GM19238 (cell line): ENCODE results near the gene DEPDC4.
"Not testable (repeated sequence)": the region's sequence is repeated elsewhere in the genome, so short reads cannot be mapped to it uniquely, and the experiment has no call there.

Source experiments
- DNase-seq: peaks from one replicate; pipeline ENCODE4 v3.0.0; 2011; ENCODE audit warnings: low spot score; ENCODE audit not compliant: insufficient read length

Gene DEPDC4

DNA sequence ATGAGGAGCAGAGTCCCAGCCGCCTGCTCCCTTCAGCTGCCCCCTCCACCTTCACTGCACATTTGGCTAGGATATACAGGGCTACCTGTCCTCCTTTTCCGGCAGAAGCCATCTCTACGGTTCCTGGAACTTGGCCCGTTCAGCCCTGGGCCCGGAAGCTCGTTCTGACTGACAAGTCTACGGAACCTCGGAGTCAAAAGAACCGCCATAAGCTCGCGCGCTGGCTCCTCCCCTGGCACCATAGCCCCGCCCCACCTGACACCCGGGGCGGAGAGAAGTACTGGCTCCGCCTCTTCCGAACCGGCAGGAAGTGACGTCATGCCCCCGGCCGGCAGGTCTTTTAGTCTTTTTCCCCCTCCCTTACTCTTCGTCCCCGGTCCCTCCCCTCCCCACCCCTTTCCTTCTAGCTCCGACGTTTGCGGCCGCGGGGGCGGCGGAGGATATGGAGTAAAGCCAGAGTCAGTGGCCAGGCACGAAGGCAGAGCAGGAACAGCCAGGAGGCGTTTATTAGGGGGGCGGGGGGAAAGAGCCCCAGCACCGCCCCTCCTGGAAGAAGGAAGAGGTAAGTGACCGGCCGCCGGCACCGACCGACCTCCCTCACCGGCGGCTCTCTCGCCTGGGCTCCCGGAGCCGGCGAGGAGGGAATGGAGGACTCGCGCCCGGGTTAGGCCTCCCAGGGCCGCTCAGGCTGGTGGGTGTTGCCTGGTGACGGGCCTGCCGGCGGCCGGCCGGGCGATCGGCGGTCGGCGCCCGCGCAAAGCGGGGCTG lies at the start of gene DEPDC4, which contains the start of gene SCYL2:
DEPDC4 (minus strand) TSS at position 245 of the 768 bp plus-strand sequence; CDS start at position 242, 3 bp downstream.
SCYL2 (plus strand) TSS at position 343 of the 768 bp plus-strand sequence. CDS start 15,794 bp downstream, outside the sequence.
- DNase-seq = peak; percentile 68

DNA sequence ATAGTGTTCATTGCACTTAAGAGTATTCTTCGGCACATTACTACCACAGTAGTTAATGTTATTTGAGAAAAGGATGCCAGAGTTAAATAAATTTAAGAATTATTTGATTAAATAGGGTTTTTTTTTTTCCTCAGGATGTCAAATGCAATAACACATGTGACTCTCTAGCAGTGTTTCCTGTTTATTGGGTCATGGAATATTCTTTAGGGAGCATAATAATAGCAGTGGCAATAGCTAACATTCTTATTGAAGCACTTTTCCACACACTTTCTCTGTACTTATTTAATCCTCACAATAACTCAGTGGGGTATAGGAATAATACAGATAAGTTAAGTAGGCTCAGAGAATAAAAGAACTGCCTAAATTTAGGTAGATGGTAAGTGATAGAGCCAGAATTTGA lies 44.4 kb upstream of the DEPDC4 start:
- DNase-seq = no peak

DNA sequence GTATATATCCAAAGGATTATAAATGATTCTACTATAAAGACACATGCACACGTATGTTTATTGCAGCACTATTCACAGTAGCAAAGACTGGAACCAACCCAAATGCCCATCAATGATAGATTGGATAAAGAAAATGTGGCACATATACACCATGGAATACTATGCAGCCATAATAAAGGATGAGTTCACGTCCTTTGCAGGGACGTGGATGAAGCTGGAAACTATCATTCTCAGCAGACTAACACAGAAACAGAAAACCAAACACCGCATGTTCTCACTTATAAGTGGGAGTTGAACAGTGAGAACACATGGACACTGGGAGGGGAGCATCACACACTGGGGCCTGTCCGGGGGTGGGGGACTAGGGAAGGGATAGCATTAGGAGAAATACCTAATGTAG lies 41.3 kb upstream of the DEPDC4 start:
- DNase-seq = not testable (repeated sequence)

DNA sequence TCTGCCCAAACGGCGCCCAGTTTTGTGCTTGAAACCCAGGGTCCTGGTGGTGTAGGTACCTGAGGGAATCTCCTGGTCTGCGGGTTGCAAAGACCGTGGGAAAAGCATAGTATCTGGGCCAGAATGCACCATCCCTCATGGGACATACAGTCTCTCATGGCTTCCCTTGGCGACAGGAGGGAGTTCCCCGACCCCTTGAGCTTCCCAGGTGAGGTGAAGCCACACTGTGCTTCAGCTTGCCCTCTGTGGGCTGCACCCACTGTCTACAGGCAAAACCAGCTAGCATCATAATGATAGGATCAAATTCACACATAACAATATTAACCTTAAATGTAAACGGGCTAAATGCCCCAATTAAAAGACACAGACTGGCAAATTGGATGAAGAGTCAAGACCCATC lies 37.5 kb upstream of the DEPDC4 start:
- not testable (repeated sequence) for DNase-seq

DNA sequence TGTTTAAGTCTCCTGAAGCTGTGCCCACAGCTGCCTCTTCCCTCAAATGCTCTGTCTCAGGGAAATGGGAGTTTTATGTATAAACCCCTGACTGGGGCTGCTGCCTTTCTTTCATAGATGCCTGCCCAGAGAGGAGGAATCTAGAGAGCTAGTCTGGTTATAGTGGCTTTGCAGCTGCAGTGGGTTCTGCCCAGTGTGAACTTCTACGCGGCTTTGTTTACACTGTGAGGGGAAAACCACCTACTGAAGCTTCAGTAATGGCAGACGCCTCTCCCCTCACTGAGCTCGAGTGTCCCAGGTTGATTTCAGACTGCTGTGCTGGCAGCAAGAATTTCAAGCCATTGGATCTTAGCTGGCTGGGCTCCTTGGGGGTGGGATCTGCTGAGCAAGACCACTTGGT lies 37.0 kb upstream of the DEPDC4 start:
- DNase-seq = no peak

DNA sequence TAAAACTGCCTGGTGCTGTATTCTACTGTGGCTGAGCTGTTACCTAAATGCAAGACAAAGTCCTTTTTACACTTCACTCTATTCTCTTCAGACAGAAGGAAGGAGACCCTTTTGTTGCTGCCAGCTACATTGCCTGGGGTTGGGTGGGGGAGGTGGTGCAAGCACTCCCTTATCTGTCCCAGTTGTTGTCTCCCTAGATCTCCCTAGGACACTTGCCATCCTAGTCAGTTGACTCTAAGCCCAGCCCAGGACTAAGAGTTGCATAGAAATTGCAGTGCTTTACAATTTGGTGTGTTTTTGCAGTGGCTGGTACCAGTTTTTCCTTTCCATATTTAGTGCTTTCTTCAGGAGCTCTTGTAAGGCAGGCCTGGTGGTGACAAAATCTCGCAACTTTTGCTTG lies 35.2 kb upstream of the DEPDC4 start:
- DNase-seq = no peak

DNA sequence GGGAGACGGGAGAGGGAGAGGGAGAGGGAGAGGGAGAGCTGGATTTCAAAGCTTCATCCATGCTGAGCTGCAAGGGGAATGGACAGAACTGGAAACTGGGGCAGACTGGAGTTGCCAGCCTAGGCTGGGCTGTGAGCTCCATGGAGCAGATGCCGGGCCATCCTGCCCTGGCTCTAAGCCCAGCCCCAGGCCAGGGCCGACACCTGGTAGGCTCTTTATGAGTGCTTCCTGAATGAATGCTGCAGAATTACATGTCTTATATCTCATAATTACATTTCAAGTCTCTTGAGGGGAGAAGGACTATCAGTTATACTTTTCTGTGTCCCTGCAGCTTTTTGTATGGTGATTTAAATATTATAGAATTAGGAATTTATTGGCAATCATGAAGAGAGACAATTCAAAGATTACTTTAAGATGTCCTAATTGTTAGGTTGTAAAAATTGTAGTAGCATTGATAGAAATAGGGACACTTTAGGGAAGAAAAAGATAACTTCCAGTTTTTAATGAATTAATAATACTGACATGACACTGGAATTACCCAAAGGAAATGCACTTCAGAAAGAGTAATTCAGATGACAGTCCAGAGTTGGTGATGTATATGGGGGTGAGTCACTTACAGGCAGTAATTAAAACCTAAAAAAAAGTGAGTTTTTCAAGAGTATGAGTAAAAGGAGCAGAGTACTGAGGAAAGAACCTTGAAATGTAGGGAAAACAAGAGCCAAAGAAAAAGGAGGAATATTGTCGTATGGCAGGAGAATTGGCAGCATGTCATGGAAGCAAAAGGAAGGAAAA lies 29.1 kb upstream of the DEPDC4 start:
- DNase-seq = no peak

DNA sequence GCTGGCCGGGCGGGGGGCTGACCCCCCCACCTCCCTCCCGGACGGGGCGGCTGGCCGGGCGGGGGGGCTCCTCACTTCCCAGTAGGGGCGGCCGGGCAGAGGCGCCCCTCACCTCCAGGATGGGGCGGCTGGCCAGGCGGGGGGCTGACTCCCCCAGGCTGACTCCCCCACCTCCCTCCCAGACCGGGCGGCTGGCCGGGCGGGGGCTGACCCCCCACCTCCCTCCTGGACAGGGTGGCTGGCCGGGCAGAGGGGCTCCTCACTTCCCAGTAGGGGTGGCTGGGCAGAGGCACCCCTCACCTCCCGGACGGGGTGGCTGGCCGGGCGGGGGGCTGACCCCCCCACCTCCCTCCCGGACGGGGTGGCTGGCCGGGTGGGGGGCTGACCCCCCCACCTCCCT lies 27.5 kb upstream of the DEPDC4 start:
- not testable (repeated sequence) for DNase-seq

DNA sequence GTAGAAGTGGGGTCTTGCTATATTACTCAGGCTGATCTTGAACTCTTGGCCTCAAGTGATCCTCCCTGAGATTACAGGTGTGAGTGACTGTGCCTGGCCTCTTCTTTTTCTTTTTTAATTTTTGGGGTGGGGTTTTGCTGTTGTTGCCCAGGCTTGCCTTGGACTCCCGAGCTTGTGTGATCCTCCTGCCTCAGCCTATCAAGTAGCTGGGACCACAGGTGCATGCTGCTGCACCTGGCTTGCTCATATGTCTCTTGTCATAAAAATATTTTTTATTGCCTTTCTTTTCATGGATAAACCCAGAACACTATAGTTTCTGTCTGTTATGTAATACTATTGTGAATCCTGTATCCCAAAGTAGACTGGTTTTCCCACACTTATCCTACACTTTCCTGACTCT lies 26.1 kb upstream of the DEPDC4 start:
- DNase-seq = no peak

DNA sequence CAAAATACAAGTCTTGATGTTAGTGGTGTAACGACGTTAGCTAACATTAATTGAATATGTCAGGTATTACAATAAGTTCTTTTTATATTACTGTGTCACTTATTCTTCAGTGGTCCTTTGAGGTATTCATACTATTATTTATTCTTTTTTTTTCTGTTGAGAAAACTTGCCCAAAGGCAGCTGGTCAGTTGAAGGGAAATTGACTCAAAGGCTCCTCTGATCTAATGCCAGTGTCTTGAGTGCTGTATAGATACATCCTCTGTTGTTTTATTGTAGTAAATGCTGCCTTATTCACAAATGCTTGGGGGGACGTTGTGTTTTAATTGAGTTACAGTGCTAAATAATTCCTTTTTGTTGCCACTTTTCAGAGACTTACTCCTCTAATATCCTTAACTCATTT lies 23.1 kb upstream of the DEPDC4 start:
- DNase-seq = no peak

DNA sequence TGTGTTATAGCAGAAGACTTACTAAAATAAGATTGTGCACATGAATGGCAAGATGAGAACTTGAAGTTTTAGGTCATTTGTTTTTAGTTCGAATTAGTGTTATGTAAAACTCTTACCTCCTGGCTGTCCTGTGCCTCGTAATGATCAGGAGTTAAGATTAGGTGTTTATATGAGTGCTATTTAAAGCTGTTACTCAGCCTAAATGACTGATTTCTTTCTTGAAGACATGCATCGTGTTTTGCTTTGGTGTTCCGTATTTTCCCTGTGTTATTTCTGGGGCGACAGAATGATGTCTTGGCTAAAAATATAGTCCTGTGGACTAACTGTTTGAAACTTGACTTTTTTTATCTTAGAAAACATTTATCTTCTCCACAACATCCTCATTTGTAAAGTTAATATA lies 22.2 kb upstream of the DEPDC4 start:
- no peak for DNase-seq

DNA sequence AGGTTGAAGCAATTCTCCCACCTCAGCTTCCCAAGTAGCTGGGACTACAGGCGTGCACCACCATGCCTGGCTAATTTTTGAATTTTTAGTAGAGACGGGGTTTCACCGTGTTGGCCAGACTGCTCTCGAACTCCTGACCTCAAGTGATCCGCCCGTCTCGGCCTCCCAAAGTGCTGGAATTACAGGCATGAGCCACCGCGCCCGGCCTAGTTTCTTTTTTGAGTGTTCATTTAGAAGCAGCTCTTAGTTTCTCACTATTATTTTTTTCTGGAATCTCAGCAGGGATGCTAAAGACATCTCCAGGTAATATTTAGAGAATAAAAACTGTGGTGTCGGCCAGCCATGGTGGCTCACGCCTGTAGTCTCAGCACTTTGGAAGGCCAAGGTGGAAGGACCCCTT lies 17.7 kb upstream of the DEPDC4 start:
- not testable (repeated sequence) for DNase-seq

DNA sequence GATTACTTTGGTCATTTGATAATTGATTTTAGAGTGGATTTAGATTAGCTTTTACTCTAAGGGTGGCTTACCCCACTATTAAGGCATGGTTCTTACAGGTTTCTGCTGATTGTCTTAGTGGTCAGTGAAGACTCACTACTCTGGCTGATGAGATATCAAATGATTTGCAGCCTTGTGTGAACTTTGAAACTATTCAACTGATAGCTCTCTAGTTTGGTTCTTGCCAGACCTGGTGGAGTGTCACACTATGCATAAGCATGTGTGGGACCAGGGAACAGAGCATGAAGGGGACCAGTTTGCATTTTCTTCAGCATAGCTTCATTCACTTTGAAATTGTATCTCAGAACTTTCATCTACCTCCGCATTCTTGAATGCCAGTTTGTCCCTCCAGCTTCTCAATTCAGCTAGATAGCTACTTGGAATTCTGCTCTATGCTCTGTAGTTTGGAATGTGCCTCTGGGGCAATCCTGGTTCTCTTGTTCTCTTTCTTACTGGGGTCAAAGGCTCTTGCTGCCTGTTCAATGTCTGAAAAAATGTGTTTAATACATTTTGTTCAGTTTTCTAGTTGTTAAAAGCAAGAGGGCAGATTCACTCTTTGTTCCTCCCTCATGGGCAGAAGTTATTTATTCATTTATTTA lies 12.8 kb upstream of the DEPDC4 start:
- no peak for DNase-seq

DNA sequence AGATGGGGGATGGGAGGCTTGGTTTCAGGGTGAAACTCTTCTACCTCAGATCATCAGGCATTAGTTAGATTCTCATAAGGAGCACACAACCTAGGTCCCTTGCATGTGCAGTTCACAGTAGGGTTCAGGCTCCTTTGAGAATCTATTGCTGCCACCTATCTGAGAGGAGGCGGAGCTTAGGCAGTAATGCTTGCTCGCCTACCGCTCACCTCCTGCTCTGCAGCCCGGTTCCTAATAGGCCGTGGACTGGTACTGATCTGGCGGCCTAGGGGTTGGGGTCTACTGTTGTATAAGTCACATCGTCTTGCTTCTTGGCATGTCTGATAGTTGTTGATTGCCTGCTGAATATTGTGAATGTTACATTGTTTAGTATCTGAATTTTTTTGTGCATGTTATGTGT lies 12.3 kb upstream of the DEPDC4 start:
- no peak for DNase-seq

DNA sequence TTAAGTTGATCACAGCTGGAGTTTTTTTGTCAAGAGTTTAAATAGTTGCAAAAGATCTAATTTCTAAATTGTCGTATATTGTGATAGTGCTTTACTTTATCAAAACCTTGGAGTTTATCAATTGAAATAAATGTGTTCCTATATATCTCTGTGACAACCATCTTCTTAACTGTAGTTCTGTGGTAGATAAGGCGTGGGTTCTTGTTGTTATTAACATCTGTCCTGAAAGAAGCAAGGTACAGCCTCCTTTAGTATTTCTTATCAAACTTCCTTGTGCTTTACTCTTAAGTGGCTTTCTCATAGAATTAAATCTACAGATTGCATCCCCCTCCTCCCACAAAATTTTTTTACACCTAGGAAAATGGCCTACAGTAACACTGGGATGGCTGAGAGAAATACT lies 7.4 kb upstream of the DEPDC4 start:
- DNase-seq = no peak

DNA sequence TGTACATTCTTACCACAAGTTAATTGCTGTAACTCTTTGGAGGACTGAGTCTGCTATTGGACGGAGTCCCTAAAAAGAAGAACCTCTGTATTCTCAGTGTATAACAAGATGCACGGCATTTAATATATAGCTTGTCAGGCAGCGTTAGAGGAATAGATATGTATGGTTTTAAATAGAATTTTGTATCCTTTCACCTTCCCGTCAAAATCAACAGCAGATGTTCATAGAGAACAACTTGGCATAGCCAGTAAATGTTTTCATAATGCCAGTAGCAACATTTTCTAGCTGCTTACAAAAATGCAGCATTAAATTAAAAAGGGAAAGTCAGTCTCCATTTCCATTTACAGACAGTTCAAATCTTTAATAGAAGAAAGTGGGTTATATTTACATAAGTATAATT lies 6.9 kb upstream of the DEPDC4 start:
- DNase-seq = no peak

DNA sequence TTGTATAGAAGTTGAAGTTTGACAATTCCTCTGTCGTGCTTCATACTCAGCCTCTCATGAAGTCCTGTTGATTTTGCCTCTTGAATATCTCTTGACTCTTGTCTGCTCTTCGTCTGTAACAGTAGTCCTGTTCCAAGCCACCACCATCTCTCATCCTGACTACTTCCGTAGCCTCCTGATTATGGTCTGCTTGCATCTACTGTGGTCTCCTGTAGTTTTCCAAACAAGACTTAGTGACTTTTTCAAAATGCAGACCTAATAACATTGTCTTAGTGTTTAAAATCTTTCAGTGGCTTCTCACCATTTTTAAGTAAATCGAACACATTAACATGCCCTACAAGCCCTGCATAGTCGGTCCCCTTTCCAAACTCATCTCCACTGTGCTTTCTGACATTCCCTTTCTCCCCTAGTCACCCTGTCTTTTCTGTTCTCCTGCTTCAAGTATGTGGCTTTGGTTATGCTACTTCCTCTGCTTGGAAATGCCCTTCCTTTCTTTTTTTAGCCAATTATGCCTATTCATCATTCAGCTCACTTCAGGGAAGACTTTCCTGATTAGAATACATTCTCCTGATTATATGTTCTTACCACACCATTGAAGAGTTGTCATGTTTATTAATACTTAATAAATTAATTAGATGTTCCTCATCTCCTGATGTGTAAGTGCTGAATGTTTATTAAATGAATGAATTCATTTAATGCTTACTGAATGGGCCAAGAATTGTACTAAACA lies 2.1 kb upstream of the DEPDC4 start:
- DNase-seq = no peak

DNA sequence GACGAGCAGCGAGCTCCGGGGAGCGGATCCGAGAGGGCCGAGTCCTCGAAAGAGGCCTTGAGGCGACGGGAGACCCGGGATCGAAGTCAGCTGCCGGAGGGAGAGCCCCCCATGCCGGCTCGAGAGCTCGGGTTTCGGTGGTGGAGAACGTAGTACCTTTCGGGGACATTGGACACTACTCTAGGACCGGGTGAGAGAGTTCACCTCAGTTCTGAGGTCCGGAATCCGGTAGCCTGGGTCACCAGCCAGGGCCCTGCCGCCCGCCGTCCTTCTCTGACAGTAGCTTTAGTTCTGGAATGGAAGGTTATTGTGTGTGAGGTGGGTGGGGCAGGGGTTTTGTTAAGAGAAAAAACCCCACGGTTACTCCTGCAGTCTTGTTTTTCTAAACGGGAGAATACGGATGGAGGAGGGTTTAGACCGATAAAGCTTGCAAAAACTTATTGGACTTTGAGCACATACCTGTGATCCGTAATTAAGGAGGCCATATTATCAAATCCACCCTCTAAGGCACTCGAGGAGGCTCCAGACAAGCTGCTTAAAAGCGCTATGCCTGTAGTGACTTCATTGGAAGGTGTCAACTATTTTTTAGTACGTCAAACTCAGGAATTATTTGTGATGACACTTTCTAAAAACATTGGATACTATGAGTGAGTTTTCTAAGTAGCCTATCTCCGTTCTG lies 863 bp upstream of the DEPDC4 start:
- DNase-seq = peak; percentile 2

DNA sequence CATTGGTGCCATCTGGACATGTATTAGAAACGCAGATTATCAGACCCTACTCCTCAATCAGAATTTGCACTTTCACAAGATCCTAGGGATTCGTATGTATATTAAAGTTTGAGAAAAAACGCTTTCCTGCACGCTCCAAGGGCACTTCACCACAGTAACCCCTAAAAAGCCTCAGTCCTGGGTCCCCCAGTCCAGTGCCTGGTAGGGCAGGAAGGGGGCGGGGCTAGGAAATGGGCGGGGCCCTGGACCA lies 369 bp downstream of the DEPDC4 start:
- peak; percentile 83 for DNase-seq

DNA sequence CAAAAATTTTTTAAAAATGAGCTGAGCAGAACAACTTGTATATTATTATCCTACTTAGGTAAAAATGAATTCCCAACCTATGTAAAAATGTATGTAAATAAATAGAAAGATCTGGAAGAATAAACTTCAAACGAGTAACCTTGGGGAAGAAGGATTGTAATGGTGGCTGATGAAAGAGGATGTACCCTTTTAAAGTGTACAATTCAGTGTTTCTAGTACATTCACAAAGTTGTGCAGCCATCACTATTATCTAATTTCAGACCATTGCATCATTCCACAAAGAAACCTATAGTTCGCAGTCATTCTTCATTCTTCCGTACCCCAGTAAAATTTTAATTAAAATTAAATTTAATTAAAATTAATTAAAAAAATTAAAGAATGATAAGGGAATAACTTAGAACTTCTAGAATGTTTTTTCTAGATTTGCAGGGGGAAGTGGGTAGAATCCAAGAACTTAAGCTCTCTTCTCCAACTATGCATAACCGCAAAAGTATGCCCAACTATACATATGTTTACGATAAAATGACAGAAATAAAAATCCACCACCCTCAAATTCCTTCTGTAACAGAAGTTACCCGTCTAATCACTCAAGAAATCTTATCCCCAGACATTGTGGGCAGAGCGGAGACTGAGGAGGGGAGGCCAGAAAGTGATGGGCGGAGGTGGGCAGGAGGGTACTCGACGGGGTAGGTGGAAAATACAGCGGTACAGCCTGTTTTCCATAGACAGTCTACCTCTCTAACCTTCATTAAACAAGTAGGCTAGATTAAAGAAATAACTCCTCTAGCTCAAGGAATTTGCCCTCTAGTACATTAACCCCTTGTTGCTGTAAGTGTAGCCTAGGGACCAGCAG lies 921 bp downstream of the DEPDC4 start:
- no peak for DNase-seq
